Measurements from ENCODE around the gene HOXD1.

GRCh38 chr2:176171351-176172006, 17.0 kb upstream of the HOXD1 start:
- TF ChIP-seq POLR2A (IDR thresholded peaks at IDR 0.05) = no peak
- TF ChIP-seq CTCF (IDR thresholded peaks at IDR 0.05) = no peak

All from esophagus squamous epithelium (tissue), 4 donors.